Caco-2 (cell line): ENCODE results near the gene SBSN. TPM values are rescaled to one million over a fixed set of nuclear protein-coding genes. Genes with fewer than 3 reads are reported as not detected.

Experiments used
- BruUV-seq: library from RNA; stranded (reverse); fragments of 400-500 nt; replicated peaks from 2 replicates; lab custom pipeline; 2021; lab: Mats Ljungman, UMichigan
- CTCF ChIA-PET: fragments of 300-600 bp; sonication (Branson Sonifier 250); formaldehyde crosslinking; loops from one replicate; lab custom pipeline; 2022; ENCODE audit warnings: antibody characterized with exemption; lab: Charles Lee
- POLR2A ChIA-PET: fragments of 300-600 bp; sonication (Branson Sonifier 250); formaldehyde crosslinking; loops from one replicate; lab custom pipeline; 2022; ENCODE audit warnings: antibody characterized with exemption; lab: Charles Lee
- DNase-seq, 2 experiments: peaks; one replicate each; pipeline versions ENCODE4 v3.0.0 to v3.0.0-alpha.2; 2020 to 2022
- H3K27me3 ChIP-seq: replicated peaks from 2 replicates; pipeline ENCODE4 v1.6.0; 2011; ENCODE audit warnings: low read length; ENCODE audit not compliant: control insufficient read depth, insufficient read depth
- H3K36me3 ChIP-seq: 2 replicates; pipeline ENCODE4 v1.5.1; 2011; ENCODE audit warnings: low read length; ENCODE audit not compliant: control insufficient read depth, insufficient read depth
- H3K4me1 ChIP-seq: fragments of 250-450 bp; sonication (Bioruptor Pico); 2 replicates; pipeline ENCODE4 v1.5.1; 2020; ENCODE audit warnings: mild to moderate bottlenecking
- H3K4me3 ChIP-seq: 2 replicates; pipeline ENCODE4 v1.5.1; 2011; ENCODE audit warnings: low read depth, mild to moderate bottlenecking, control low read depth, low read length
- H3K9me3 ChIP-seq: fragments of 250-450 bp; sonication (Bioruptor Pico); 2 replicates; pipeline ENCODE4 v1.5.1; 2020; ENCODE audit warnings: mild to moderate bottlenecking, moderate library complexity
- H3K27ac Mint-ChIP-seq: one replicate; pipeline ENCODE4 v1.8.0; 2022; ENCODE audit warnings: mixed read lengths; ENCODE audit not compliant: unreplicated experiment
- H3K27me3 Mint-ChIP-seq: one replicate; pipeline ENCODE4 v1.8.0; 2022; ENCODE audit warnings: mixed read lengths; ENCODE audit not compliant: insufficient read depth, unreplicated experiment
- H3K36me3 Mint-ChIP-seq: one replicate; pipeline ENCODE4 v1.8.0; 2022; ENCODE audit warnings: mild to moderate bottlenecking, mixed read lengths; ENCODE audit not compliant: insufficient read depth, unreplicated experiment
- H3K4me1 Mint-ChIP-seq: one replicate; pipeline ENCODE4 v1.8.0; 2022; ENCODE audit warnings: low read depth, mixed read lengths; ENCODE audit not compliant: unreplicated experiment
- H3K4me3 Mint-ChIP-seq: one replicate; pipeline ENCODE4 v1.8.0; 2022; ENCODE audit warnings: mild to moderate bottlenecking, moderate library complexity, mixed read lengths; ENCODE audit not compliant: unreplicated experiment
- H3K9me3 Mint-ChIP-seq: one replicate; pipeline ENCODE4 v1.8.0; 2022; ENCODE audit warnings: mixed read lengths; ENCODE audit not compliant: unreplicated experiment
- intact Hi-C: fragments of 100-400 bp; cut with micrococcal nuclease; formaldehyde crosslinking; loops from one replicate; pipeline ENCODE4 v1.10.0; 2022; ENCODE audit not compliant: unreplicated experiment
- total RNA-seq: library from RNA; stranded (reverse); gene quantifications from 2 replicates; pipeline ENCODE4 v1.2.3, GENCODE V29; 2022
- TF ChIP-seq, protein P1 (sequence below), 2 experiments: fragments of 200-600 bp in 1 of 2; IDR thresholded peaks; 1 replicate in 1 of 2; 2 replicates in 1 of 2; pipeline versions ENCODE4 v1.5.1 to v1.8.0; 2011 to 2022; ENCODE audit warnings: antibody characterized with exemption in 1 of 2, control low read depth in 1 of 2, inconsistent platforms in 1 of 2, low read depth in 1 of 2, low read length in 1 of 2, mild to moderate bottlenecking in 1 of 2, moderate library complexity in 1 of 2; ENCODE audit not compliant: insufficient read depth in 1 of 2, severe bottlenecking in 1 of 2, unreplicated experiment in 1 of 2

The SBSN gene
- total RNA-seq, 1 experiment from 2014 or later: not detected

DNA sequence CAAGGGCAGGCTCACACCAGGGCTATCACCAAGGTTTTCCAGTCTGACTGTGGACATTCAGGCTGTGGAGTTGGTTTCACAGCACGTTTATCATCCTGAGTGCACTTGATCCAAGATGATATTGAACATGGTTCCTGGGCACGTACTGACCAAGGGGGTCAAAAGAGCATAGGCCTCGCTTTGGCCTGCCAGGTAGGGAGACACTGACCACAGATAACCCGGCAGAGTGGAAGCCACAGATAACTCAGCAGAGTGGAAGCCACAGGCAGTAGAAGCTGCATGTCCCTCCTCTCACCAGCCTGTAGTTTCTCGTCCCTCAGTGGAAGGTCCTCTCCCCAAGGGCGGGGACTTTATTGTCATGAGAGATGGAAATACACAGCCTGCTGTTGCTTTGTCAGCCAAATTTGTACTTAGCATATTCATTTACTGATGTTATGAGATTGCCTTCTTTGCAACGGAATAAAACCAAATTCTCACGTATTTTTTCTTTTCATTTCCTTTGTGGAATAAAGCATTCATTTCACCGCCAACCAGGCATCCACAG, 29.1 kb downstream of the SBSN start:
- H3K27me3 ChIP-seq: no peaks in the 10 kb centered on the region
- peaks cover 8% of the 10 kb centered on the region for H3K4me1 ChIP-seq
- POLR2A ChIA-PET: no interaction called here
- H3K4me3 Mint-ChIP-seq: no peak overlapping the region
- CTCF ChIA-PET: no interaction called here
- H3K9me3 ChIP-seq: no peaks in the 10 kb centered on the region
- peaks cover 16% of the 10 kb centered on the region for H3K4me1 Mint-ChIP-seq
- BruUV-seq: no TSS peak
- intact Hi-C loops: no loop called here
- H3K9me3 Mint-ChIP-seq: no peaks in the 10 kb centered on the region
- H3K36me3 ChIP-seq: peaks cover 2% of the 10 kb centered on the region
- TF ChIP-seq, protein P1, sequence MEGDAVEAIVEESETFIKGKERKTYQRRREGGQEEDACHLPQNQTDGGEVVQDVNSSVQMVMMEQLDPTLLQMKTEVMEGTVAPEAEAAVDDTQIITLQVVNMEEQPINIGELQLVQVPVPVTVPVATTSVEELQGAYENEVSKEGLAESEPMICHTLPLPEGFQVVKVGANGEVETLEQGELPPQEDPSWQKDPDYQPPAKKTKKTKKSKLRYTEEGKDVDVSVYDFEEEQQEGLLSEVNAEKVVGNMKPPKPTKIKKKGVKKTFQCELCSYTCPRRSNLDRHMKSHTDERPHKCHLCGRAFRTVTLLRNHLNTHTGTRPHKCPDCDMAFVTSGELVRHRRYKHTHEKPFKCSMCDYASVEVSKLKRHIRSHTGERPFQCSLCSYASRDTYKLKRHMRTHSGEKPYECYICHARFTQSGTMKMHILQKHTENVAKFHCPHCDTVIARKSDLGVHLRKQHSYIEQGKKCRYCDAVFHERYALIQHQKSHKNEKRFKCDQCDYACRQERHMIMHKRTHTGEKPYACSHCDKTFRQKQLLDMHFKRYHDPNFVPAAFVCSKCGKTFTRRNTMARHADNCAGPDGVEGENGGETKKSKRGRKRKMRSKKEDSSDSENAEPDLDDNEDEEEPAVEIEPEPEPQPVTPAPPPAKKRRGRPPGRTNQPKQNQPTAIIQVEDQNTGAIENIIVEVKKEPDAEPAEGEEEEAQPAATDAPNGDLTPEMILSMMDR (IDR thresholded peaks at IDR 0.05; ENCODE audit: insufficient read depth in 1 of 2, low read depth in 1 of 2, low read length in 1 of 2, severe bottlenecking in 1 of 2, unreplicated experiment in 1 of 2): no peak
- H3K27me3 Mint-ChIP-seq: no peaks in the 10 kb centered on the region
- peaks cover 59% of the 10 kb centered on the region for H3K36me3 Mint-ChIP-seq
- H3K27ac Mint-ChIP-seq: no peak overlapping the region
- H3K4me3 ChIP-seq: no peak overlapping the region
- no peak for DNase-seq

DNA sequence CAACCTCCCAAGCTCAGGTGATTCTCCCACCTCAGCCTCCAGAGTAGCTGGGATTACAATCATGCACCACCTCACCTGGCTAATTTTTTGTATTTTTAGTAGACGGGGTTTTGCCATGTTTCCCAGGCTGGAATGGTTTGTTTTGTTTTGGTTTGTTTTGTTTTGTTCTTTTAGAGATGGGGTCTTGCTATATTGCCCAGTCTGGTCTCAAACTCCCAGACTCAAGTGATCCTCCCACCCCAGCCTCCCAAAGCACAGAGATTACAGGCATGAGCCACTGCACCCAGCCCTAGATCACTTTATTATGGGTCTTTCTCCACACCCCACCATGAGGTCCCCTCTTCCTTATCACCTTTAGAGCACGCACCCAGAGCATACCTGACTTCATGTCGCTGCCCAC, 29.9 kb downstream of the SBSN start:
- H3K4me1 Mint-ChIP-seq: peaks cover 14% of the 10 kb centered on the region
- Histone ChIP-seq H3K36me3 (no peaks in the 10 kb centered on the region; the same call in 1 of the 2 replicates), H3K4me3 (no peak overlapping the region), H3K4me1 (peaks cover 8% of the 10 kb centered on the region), H3K27me3 (no peaks in the 10 kb centered on the region), H3K9me3 (no peaks in the 10 kb centered on the region)
- no peak overlapping the region for H3K27ac Mint-ChIP-seq
- H3K4me3 Mint-ChIP-seq: no peak overlapping the region
- TF ChIP-seq, protein P1 (IDR thresholded peaks at IDR 0.05; ENCODE audit: insufficient read depth in 1 of 2, low read depth in 1 of 2, low read length in 1 of 2, severe bottlenecking in 1 of 2, unreplicated experiment in 1 of 2): no peak
- DNase-seq: no peak
- H3K36me3 Mint-ChIP-seq: peaks cover 53% of the 10 kb centered on the region
- H3K9me3 Mint-ChIP-seq: no peaks in the 10 kb centered on the region
- BruUV-seq: no TSS peak
- intact Hi-C loops: no loop called here
- ChIA-PET POLR2A (interaction anchor here (0.6 kb wide), 1 partner anchor 122 kb away, joined by 3 read pairs; no protein-coding TSS in a partner anchor), CTCF (interaction anchor here (0.5 to 1.6 kb wide), 4 partner anchors 11 to 186 kb away, joined by 3 to 7 read pairs (median 4); no protein-coding TSS in a partner anchor)
- H3K27me3 Mint-ChIP-seq: no peaks in the 10 kb centered on the region

DNA sequence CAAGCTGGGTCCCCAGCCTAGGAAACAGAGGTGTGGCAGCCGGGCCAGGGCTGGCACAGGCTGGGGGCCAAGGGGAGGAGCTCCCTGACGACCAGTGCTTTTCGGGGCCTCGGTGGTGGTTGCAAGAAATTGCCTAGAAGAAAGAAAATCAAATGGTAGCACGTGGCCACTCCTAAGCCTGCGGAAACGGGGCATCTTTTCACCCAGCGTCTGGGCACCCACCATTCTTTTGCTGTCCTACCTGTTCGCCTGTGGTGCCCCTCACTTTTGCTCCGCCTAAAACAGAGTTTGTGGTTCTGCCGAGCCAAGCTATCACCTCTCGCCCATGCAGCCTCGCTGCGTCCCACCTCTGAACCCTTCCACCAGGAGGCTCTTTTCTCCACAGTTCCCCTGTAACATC, 30.7 kb downstream of the SBSN start:
- ChIA-PET CTCF (interaction anchor here (0.5 to 1.6 kb wide), 4 partner anchors 11 to 187 kb away, joined by 3 to 7 read pairs (median 4); no protein-coding TSS in a partner anchor), POLR2A (interaction anchor here (0.6 kb wide), 2 partner anchors 122 to 142 kb away, joined by 3 to 4 read pairs; no protein-coding TSS in a partner anchor)
- peaks cover 8% of the 10 kb centered on the region for H3K4me1 ChIP-seq
- peaks cover 8% of the 10 kb centered on the region for H3K4me1 Mint-ChIP-seq
- TF ChIP-seq, protein P1 (IDR thresholded peaks at IDR 0.05; ENCODE audit: insufficient read depth in 1 of 2, low read depth in 1 of 2, low read length in 1 of 2, severe bottlenecking in 1 of 2, unreplicated experiment in 1 of 2): no peak
- H3K9me3 Mint-ChIP-seq: no peaks in the 10 kb centered on the region
- no peak for DNase-seq
- H3K36me3 ChIP-seq: no peaks in the 10 kb centered on the region; the same call in 1 of the 2 replicates
- H3K27ac Mint-ChIP-seq: no peak overlapping the region
- H3K27me3 ChIP-seq: no peaks in the 10 kb centered on the region
- no peak overlapping the region for H3K4me3 ChIP-seq
- H3K9me3 ChIP-seq: no peaks in the 10 kb centered on the region
- H3K27me3 Mint-ChIP-seq: no peaks in the 10 kb centered on the region
- peaks cover 45% of the 10 kb centered on the region for H3K36me3 Mint-ChIP-seq
- intact Hi-C loops: no loop called here
- H3K4me3 Mint-ChIP-seq: no peak overlapping the region
- no TSS peak for BruUV-seq
